ENCODE results near the gene RNF32.

DNA sequence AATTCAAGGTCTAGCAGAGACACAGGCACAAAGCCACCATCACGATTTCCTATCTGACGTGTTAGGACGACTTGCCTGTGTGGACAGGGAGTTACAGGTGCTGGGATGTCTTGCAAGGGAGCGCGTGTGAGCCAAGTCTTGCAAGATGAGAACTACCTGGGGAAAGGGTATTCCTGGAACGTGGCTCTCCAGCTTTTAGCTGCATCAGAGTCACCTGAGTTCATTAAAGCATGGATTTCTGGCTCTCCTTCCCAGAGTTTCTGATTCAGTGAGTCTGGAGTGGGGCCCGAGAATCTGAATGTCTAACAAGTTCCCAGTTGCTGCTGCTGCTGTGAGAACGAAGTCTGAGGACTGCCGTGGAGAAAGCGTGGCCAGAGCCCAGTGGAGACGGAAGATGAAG, 30.0 kb upstream of the RNF32 start:
- TF ChIP-seq, protein P1, sequence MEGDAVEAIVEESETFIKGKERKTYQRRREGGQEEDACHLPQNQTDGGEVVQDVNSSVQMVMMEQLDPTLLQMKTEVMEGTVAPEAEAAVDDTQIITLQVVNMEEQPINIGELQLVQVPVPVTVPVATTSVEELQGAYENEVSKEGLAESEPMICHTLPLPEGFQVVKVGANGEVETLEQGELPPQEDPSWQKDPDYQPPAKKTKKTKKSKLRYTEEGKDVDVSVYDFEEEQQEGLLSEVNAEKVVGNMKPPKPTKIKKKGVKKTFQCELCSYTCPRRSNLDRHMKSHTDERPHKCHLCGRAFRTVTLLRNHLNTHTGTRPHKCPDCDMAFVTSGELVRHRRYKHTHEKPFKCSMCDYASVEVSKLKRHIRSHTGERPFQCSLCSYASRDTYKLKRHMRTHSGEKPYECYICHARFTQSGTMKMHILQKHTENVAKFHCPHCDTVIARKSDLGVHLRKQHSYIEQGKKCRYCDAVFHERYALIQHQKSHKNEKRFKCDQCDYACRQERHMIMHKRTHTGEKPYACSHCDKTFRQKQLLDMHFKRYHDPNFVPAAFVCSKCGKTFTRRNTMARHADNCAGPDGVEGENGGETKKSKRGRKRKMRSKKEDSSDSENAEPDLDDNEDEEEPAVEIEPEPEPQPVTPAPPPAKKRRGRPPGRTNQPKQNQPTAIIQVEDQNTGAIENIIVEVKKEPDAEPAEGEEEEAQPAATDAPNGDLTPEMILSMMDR (IDR thresholded peaks at IDR 0.05) = no peak
- TF ChIP-seq POLR2AphosphoS5 (IDR thresholded peaks at IDR 0.05) (no peak), POLR2A (IDR thresholded peaks at IDR 0.05) (no peak)
